Lower leg skin (tissue), 3 donors: ENCODE results near the gene CSHL1.

Experiments
- CTCF ChIP-seq, 3 donors: fragments of 450-650 bp; IDR thresholded peaks; one replicate each; pipeline ENCODE4 v1.5.1; 2016; ENCODE audit warnings: antibody characterized with exemption in 3 of 3, mild to moderate bottlenecking in 3 of 3, moderate library complexity in 2 of 3
- POLR2A ChIP-seq, 2 donors: fragments of 450-650 bp; IDR thresholded peaks; one replicate each; pipeline ENCODE4 v1.6.1; 2016 to 2017; ENCODE audit warnings: antibody characterized with exemption in 2 of 2, mild to moderate bottlenecking in 1 of 2, moderate library complexity in 1 of 2

- TF ChIP-seq CTCF (IDR thresholded peaks at IDR 0.05) (no peak), POLR2A (IDR thresholded peaks at IDR 0.05) (no peak)
These were observed 35.6 kb upstream of the CSHL1 start for GRCh38 chr17:63946440-63947363.
